Measurements from ENCODE around the gene SNHG17.

SNHG17 gene

GRCh38 chr20:38460040-38460623, 25.0 kb upstream of the SNHG17 start:
- H3K4me3 ChIP-seq (ENCODE audit: low read depth, low read length) = no peak overlapping the region
- no peak for DNase-seq
- peak overlapping the region; percentile 44 for H3K27ac ChIP-seq
- peaks cover 4% of the 10 kb centered on the region for H3K9me3 ChIP-seq (ENCODE audit: severe bottlenecking)
- TF ChIP-seq, protein P1, sequence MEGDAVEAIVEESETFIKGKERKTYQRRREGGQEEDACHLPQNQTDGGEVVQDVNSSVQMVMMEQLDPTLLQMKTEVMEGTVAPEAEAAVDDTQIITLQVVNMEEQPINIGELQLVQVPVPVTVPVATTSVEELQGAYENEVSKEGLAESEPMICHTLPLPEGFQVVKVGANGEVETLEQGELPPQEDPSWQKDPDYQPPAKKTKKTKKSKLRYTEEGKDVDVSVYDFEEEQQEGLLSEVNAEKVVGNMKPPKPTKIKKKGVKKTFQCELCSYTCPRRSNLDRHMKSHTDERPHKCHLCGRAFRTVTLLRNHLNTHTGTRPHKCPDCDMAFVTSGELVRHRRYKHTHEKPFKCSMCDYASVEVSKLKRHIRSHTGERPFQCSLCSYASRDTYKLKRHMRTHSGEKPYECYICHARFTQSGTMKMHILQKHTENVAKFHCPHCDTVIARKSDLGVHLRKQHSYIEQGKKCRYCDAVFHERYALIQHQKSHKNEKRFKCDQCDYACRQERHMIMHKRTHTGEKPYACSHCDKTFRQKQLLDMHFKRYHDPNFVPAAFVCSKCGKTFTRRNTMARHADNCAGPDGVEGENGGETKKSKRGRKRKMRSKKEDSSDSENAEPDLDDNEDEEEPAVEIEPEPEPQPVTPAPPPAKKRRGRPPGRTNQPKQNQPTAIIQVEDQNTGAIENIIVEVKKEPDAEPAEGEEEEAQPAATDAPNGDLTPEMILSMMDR (IDR thresholded peaks at IDR 0.05; ENCODE audit: low read depth, low read length) = no peak
- H3K27me3 ChIP-seq (ENCODE audit: insufficient read depth, low read depth, severe bottlenecking) = no peaks in the 10 kb centered on the region
- H3K36me3 ChIP-seq = no peaks in the 10 kb centered on the region

DNA sequence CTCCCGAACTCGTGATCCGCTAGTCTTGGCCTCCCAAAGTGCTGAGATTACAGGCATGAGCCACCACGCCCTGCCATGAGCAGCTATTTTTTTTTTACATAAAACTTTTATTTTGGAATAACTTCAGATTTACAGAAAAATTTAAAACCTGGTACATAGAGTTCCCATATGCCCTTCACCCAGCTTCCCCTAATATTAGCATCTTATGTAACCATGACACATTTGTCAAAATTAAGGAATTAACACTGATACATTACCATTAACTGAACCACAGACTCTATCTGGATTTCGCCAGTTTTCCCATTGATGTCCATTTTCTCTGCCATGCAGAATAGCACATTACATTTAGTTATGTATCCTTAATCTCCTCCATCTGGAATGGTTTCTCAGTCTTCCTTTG, 23.2 kb upstream of the SNHG17 start:
- TF ChIP-seq, protein P1 (IDR thresholded peaks at IDR 0.05; ENCODE audit: low read depth, low read length) = no peak

DNA sequence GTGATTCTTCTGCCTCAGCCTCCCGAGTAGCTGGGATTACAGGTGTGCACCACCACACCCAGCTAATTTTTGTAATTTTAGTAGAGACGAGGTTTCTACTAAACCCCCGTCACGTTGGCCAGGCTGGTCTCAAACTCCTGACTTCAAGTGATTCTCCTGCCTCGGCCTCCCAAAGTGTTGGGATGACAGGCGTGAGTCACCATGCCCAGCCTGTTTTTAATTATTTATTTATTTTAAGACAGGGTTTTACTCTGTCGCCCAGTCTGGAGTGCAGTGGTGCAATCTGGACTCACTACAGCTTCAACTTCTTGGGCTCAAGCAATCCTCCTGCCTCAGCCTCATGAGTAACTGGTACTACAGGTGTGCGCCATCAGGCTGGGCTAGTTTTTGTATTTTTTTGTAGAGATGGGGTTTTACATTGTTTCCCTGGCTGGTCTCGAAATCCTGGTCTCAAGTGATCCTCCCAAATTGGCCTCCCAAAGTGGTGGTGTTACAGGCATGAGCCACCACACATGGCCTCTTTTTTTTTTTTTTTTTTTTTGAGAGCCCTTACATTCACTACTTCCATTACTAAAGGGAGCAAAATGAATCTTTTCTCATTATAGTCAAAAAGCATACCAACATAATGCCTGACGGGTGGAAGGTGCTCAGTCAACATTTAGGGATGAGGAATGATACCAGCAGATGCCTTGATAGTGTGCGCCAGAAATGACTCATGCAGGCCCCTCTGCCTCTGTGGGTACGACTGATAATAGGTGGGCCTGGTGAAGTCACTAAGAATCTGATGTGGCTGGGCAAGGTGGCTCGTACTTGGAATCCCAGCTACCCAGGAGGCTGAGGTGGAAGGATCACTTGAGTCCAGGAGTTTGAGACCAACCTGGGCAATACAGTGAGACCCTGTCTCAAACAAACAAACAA, 19.7 kb upstream of the SNHG17 start:
- DNase-seq = no peak
- H3K36me3 ChIP-seq = peaks cover 5% of the 10 kb centered on the region; the same call in 1 of the 2 replicates
- no peak overlapping the region for H3K4me3 ChIP-seq (ENCODE audit: low read depth, low read length)
- no peaks in the 10 kb centered on the region for H3K9me3 ChIP-seq (ENCODE audit: severe bottlenecking)
- H3K27me3 ChIP-seq (ENCODE audit: insufficient read depth, low read depth, severe bottlenecking) = no peaks in the 10 kb centered on the region
- H3K27ac ChIP-seq = no peak overlapping the region
- TF ChIP-seq, protein P1 (IDR thresholded peaks at IDR 0.05; ENCODE audit: low read depth, low read length) = no peak

More for the DNA sequence above, 23.2 kb upstream of the SNHG17 start:
- Histone ChIP-seq H3K27me3 (ENCODE audit: insufficient read depth, low read depth, severe bottlenecking) (no peaks in the 10 kb centered on the region), H3K4me3 (ENCODE audit: low read depth, low read length) (no peak overlapping the region), H3K36me3 (no peaks in the 10 kb centered on the region), H3K9me3 (ENCODE audit: severe bottlenecking) (peaks cover 4% of the 10 kb centered on the region), H3K27ac (no peak overlapping the region)
- no peak for DNase-seq

- Histone ChIP-seq H3K4me3 (ENCODE audit: low read depth, low read length) (no peak overlapping the region), H3K9me3 (ENCODE audit: severe bottlenecking) (no peaks in the 10 kb centered on the region), H3K36me3 (peaks cover 5% of the 10 kb centered on the region; the same call in 1 of the 2 replicates), H3K27me3 (ENCODE audit: insufficient read depth, low read depth, severe bottlenecking) (no peaks in the 10 kb centered on the region), H3K27ac (no peak overlapping the region)
- TF ChIP-seq, protein P1 (IDR thresholded peaks at IDR 0.05; ENCODE audit: low read depth, low read length) = no peak
- DNase-seq = peak; percentile 25
Observed at GRCh38 chr20:38453941-38454340, 18.8 kb upstream of the SNHG17 start.

DNA sequence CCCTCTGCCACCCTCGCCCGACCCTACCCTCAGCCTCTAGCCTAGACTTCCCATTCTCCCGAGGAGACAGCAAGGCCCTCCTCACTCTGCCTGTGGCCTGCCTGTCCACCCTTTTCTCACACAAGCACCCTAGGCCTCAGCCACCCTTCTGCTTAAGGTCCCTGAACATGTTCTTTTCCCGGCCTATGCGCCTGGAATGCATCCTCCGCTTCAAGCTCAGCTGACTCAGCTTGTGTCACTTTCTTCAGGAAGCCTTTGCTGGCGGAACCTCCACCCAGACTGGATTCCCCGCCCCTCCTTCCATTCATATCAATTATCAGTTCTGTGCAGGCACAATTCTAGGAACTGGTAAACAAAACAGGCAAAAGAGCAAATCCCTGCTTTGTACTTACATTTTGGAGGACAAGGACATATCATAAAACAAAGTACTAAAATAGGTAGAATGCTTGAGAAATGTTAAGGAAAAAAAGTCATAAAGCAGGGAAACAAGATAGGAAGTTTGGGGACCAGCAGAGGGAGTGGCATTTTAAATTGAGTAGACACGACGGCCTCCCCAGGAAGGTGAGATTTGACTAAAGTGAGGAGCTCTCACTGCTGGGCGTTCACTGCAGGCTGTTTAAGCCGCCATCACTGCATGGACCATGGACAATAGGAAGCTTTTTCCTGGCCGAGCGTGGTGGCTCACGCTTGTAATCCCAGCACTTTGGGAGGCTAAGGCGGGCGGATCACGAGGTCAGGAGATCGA, 17.9 kb upstream of the SNHG17 start:
- Histone ChIP-seq H3K9me3 (ENCODE audit: severe bottlenecking) (no peaks in the 10 kb centered on the region), H3K27ac (no peak overlapping the region), H3K27me3 (ENCODE audit: insufficient read depth, low read depth, severe bottlenecking) (no peaks in the 10 kb centered on the region), H3K4me3 (ENCODE audit: low read depth, low read length) (no peak overlapping the region), H3K36me3 (peaks cover 8% of the 10 kb centered on the region)
- DNase-seq = no peak
- TF ChIP-seq, protein P1 (IDR thresholded peaks at IDR 0.05; ENCODE audit: low read depth, low read length) = no peak
